OCI-M2 (cell line): ENCODE results near the gene ADAMTSL2.
"Not testable (repeated sequence)": the region's sequence is repeated elsewhere in the genome, so short reads cannot be mapped to it uniquely, and the experiment has no call there.

Experiments
- DNase-seq: peaks from one replicate; lab custom pipeline; 2025; ENCODE audit not compliant: unreplicated experiment; lab: John Stamatoyannopoulos, UW

The ADAMTSL2 gene

DNA sequence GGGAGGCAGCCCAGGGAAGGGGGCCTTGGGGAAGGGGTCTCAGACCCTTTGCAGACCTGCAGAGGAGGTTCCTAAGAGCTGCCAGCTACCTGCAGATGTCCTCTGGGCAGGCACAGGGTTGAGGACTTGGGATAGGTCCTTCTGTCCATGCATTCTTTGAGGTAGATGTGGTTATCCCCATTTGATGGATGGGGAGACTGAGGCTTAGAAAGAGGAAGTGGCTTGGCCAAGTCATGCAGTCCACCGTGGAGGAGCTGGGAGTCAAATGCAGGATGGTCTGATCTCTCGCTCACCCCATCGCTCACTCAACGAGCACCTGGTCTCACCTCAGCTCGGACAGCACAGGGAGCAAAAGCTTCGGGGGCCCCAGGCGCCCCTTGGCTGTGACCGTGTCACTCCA is 20.2 kb downstream of the ADAMTSL2 start:
- DNase-seq: no peak

DNA sequence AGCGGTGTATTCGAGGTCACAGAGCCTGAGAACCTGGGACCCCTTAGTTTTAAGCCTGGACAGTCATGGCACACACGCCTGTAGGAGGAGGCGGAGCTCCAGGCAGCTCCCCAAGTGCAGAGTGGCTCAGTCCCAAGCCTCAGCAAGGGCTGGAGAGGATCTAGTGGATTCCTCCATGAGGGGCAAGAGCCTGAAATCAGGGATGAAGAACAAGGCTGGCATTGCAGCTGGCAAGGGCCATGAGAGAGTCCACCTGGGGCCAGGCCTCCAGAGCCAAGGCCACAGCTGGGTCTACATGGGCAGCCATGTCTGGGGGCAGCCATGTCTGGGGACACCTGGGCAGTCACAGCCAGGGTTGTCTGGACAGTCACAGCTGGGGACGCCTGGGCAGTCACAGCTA is 21.9 kb downstream of the ADAMTSL2 start:
- no peak for DNase-seq

DNA sequence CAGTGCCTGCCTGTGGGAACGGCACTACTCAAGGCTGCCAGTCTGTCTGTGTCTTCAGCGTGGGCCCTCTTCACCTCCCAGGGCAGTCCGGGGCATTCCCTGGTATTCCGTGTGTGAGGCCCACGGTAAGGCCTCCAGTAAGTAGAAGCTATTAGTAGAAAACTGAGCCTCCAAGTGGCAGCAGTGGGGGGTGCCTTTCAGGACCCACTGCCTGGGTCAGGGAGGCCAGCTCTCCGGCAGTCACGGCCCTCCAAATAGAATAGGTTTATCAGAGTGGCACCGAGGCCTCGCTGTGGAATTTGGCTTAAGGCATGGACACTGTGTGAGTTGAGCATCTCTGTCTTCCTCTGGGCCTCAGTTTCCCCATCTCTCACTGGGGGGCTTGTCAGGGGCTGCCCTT is 23.1 kb downstream of the ADAMTSL2 start:
- DNase-seq: no peak

DNA sequence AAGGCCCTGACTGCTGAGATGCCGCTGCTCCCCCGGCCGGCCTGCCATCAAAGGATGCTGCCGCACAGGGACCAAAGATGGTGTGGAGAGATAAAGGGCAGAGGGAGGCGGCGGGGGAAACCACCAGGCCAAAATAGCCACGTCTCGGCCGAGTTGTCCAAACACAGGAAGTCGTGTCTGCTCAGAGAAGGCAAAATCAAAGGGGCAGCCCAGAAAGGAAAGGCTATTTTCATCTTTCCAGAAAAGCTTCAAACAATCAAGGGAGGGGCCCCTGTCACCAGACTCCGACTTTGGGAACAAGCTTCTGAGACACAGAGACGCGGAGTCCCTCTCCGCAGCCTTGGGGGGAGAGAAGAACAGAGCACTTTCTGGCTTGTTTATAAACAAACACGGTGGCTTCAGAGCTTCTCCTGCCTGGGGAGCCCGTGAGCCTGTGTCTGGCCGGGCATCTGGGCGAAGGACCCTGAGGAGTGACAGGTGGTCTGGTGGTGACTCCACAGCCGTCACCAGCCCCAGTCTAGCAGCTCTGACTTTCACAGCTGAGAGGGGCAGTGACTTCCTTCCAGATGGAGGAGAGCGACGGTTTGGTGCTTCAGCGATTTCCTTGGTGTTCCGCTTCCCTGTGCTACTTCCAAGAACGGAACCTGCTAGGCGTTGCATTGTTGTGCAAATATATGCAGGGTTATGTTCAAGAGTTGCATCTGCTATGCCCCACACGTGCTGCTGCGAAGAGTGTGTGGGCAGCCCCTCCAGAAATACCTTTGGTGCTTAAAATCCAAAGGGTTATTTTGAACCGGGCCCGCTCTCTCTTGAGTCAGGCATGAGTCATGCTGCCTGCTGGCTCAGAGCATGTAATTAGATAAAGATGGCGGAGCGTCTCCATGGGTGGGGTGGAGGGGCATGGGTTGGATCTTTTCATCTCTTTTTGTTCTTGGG is 24.0 kb downstream of the ADAMTSL2 start:
- no peak for DNase-seq

DNA sequence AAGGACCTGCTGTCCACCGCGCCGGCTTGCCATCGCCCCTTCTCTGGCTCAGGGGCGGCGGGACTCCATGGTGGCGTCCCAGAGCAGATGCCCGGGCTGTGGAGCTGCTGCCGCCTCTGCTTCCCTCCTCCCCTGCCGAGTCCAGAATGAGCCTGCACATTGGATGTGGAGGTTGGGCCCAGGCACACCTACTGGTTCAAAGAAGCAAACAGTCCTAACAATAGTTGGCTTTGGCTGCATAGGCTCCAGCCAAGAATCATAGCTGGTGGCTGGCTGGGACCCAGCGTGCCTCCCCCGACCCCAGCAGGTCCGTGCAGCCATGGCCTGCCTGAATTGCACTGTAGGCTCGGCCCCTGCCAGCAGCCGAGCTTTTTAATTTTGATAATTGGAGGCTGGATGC is 25.8 kb downstream of the ADAMTSL2 start:
- DNase-seq: no peak

DNA sequence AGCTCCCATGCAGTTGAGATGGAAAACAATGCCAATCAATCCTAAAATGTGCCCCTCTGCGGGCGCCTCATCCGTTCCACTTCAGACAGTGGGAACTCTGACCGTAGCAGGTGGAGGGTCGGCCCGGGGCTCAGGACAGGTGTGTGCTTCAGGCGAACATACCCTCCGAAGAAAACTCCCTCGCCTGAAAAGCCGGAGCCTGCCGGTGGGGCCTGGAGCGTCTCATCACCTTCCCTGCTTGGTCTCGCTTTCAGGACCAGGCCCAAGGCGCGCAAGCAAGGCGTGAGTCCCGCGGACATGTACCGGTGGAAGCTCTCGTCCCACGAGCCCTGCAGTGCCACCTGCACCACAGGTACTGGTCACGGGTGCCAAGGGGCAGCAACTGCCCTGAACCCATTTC is 26.4 kb downstream of the ADAMTSL2 start:
- no peak for DNase-seq

DNA sequence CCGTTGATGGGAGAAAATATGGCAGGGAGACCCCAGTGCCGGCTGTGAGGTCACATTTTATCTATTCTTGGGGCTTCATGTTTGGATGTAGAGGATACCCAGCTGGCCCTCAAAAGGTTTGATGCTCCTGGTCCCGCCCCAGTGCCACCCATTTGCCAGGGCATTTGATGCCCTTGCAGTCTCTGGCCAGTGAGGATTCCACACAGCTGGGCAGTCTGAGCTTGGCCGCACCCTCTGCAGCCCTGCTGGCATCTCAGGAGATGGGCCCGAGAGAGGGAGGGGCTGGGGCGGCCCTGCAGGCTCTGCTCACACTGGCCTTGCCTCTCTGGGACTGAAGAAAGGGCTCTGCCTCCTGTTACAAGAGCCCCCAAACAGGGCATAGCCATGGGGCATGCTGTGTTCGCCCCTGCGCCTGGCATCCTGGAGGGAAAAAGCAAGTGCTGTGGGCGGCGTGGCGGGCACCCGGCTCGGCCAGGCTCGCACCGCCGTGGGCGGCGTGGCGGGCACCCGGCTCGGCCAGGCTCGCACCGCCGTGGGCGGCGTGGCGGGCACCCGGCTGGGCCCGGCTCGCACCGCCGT is 27.6 kb downstream of the ADAMTSL2 start:
- DNase-seq: no peak

DNA sequence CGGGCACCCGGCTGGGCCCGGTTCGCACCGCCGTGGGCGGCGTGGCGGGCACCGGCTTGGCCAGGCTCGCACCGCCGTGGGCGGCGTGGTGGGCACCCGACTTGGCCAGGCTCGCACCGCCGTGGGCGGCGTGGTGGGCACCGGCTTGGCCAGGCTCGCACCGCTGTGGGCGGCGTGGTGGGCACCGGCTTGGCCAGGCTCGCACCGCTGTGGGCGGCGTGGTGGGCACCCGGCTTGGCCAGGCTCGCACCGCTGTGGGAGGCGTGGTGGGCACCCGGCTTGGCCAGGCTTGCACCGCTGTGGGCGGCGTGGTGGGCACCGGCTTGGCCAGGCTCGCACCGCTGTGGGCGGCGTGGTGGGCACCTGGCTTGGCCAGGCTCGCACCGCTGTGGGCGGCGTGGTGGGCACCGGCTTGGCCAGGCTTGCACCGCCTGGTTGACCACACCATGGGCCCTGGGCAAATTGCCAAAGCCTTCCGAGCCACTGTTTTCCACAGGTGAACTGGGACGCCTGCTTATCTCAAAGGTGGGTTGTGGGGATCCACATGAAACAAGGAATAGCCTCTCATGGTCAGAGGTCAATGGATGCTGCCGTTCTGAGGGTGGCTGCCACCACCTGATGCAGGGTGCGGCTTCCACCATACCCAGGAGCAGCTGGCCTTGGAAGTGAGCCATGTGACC is 28.2 kb downstream of the ADAMTSL2 start:
- no peak for DNase-seq

DNA sequence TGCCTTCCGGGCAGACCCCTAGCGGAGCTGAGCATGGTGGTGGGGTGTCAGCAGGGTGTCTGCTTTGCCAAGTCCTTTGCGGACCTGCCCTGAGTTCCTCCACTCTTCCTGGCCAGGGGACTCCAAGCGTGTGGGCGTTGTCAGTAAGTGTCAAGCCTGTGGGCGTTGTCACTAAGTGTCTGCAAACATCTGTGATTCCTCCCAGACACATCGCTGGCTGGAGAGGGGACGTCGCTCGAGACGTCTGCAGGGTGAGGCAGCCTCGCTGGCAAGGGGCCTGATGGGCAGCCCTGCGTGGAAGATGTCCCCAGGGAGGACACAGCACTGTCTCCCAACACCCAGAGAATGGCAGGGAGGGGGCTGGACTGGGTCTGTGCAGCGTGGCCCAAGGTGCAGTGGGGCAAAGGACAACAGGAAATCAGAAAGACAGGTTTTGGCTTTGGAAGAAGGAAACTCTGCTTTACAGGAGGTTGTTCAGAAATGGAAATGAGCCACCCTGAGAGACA is 28.8 kb downstream of the ADAMTSL2 start:
- DNase-seq: no peak

DNA sequence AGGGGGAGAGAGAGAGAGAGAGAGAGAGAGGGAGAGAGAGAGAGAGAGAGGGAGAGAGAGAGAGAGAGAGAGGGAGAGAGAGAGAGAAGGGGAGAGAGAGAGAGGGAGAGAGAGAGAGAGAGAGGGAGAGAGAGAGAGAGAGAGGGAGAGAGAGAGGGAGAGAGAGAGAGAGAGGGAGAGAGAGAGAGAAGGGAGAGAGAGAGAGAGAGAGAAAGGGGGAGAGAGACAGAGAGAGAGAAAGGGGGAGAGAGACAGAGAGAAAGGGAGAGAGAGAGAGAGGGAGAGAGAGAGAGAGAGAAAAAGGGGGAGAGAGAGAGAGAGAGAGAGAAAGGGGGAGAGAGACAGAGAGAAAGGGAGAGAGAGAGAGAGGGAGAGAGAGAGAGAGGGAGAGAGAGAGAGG is 29.3 kb downstream of the ADAMTSL2 start:
- DNase-seq: not testable (repeated sequence)

DNA sequence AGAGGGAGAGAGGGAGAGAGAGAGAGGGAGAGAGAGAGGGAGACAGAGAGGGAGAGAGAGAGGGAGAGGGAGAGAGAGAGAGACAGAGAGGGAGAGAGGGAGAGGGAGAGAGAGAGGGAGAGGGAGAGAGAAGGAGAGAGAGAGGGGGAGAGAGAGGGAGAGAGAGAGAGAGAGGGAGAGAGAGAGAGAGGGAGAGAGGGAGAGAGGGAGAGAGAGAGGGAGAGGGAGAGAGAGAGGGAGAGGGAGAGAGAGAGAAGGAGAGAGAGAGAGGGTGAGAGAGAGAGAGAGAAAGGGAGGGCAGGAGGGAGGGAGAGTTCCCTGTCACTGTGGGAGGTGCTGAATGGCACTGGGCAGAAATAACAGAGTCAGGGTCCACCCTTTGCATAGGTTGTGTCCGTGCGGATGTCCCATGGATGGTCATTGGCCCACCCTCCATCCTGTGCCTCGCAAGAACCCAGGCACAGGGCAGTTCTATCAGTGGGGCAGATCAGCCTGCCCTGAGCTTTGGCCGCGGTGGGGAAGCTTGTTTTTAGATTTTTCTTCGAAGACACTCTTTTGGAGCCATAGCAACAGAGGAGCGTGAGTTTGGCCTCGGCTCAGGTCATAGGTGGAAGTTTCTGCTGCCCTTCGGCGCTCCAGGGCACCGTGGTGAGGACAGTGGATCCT is 30.1 kb downstream of the ADAMTSL2 start:
- DNase-seq: no peak

DNA sequence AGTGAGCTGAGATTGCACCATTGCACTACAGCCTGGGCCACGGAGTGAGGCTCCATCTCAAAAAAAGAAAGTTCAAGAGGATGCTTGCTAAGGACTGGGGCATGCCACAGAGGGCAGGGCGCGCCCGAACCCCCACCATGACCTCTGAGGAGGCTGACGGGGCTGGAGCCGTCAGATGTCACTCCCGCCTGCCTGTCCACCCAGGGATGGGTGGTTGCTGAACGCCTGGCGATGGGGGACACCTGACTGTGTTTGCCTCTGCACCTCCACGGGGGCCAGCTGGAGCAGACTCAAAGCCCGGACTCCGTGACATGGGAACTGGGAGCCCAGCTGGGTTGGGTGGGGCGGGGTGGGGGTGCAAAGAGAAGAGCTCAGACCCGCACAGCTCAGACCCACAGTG is 31.9 kb downstream of the ADAMTSL2 start:
- DNase-seq: no peak

DNA sequence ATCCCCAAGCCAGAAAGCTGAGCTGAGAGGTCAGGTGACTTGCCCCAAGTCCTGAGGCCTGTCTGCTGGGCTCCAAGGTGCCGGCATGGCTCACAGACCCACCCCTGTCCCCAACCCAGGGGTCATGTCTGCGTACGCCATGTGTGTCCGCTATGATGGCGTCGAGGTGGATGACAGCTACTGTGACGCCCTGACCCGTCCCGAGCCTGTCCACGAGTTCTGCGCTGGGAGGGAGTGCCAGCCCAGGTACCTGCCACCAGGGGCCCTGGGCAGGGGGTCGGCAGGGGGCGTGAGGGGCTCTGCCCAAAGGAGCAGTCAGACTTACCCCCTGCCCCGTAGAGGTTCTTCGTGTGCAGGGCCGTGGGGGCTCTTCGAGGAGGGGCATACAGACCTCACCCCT is 32.3 kb downstream of the ADAMTSL2 start:
- no peak for DNase-seq

DNA sequence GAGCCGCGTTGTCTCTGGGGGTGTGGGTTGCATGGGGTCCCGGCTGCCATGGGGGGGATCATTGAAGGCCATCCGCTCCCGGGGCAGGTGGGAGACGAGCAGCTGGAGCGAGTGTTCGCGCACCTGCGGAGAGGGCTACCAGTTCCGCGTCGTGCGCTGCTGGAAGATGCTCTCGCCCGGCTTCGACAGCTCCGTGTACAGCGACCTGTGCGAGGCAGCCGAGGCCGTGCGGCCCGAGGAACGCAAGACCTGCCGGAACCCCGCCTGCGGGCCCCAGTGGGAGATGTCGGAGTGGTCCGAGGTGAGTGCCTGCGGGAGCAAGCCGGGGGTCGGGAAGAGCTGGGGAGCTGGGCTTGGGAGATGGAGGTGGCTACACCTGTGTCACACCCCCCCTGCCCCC is 33.7 kb downstream of the ADAMTSL2 start:
- DNase-seq: no peak

DNA sequence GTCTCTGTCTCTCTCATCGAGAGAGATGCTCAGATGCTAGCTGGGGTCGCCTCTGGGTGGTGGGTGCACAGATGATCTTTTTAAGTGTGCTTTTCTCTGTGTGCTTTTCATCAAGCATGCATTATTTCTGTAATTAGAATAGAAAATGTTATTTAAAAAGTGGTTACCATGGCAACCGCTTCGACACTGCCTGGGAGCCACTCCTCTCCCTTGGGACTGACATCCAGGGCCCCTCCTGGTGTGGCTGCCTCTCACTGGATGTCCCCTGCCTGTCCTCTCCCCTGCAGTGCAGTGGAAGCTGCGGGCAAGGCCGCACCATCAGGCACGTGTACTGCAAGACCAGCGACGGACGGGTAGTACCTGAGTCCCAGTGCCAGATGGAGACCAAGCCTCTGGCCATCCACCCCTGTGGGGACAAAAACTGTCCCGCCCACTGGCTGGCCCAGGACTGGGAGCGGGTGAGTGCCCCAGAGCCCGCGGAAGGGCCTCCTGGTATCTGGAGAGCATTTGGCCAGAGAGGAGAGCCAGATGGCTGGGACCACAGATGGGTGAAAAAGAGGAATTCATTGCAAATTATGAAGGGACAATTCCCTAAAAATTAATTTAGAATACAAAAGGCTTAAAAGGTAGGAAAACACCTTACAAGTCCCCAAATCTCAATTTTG is 34.7 kb downstream of the ADAMTSL2 start:
- no peak for DNase-seq

DNA sequence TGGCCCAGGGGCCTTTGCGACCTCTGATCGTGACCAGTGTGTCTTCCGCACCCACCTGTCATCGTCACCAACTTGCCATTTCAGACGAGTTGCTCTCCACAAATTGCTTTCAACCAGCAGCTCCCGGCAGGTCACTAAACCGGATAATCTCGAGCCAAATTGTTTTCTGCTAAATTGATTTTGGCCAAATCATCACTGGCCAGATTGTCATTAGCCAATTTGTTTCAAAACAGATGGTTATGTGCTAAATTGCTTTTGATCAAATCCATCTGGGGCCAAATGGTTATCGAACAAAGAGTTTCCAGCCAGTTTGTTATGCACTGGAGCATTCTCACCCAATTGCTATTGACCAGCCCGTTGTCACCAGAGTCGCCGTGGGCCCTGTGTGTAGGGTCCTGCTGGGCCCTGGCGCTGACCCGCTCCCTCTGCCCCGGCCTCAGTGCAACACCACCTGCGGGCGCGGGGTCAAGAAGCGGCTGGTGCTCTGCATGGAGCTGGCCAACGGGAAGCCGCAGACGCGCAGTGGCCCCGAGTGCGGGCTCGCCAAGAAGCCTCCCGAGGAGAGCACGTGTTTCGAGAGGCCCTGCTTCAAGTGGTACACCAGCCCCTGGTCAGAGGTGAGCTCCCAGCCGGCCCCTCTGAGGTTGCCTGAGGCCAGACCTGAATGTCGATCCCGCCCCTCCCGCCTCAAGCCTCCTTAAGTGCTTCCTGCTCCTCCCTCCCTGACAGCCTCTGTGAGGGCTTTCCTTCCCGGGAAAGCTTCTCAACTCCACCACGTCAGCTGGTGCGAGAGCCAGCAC is 35.6 kb downstream of the ADAMTSL2 start:
- no peak for DNase-seq

DNA sequence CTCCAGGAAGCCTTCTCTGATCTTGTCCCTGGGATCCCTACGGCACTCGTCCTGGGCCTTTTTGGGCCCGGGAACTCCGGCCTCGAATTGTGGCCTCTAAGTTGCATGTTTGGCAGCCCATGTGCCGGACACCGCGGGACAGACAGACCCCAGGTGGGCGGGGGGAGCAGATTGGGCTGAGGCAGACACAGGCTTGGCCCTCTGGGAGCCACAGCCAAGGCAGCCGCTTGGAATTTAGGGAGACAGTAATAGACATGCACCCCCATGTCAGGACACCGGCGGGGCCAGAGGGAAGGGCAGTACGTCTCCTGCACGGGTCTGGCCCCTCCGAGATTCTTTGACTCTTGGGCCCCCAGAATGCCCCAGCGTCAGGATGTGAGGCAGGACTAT is 36.2 kb downstream of the ADAMTSL2 start:
- no peak for DNase-seq

DNA sequence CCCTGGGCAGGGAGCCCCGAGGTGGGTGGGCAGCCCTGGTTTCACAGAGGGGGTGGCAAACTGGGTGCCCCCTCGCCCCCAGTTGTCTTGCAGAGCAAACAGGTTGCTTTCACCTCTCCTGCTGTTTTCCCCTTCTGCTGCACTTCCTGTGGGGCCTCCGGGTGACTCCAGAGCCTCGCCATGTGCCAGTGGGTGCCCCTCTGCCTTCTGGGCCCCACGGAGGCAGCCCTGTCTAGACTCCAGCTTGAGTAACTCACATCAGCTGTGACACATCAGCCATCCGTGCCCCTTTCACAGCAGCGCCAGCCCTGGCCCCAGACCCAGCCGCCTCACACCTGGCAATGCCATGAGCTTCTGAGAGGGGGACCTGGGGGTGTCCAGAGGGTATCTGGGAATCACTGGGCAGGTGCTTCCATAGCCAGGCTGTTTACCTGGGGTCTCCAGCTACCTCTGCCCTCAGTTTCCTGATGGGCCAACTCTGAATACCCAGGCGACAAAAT is 36.9 kb downstream of the ADAMTSL2 start:
- no peak for DNase-seq

DNA sequence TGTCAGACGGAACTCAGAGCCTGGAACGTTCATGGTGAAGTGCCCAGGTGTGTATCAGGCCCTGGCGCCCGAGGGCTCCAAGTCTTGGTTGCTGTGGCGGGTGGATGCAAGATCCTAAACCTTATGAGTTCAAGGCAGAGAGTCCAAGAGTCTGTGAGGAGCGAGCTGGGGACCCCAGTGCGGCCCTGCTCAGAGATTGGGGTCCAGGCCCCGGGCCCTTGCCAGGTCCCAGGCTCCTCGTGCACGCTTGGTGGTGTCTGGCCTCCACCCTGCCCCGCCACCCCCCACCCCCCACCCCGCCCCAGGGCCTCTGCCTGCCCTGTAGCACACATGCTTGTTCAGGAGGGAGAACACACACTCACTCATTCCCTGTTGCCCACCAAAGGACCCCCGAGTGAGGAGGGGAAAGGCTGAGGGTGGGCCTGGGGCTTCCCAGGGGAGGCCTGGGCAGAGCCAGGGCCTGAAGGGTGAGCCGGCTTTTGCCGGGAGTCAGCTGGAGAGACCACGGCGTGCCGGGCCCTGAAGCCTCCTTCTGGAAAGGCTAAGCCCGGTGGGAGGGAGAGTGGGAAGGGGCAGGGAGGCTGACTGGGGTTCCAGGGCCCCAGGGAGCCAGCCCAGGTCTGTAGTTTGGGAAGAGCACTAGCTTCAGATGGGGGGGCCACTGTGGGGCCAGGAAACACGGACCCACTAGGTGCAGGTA is 37.5 kb downstream of the ADAMTSL2 start:
- no peak for DNase-seq
